DND-41 (cell line): ENCODE data around the gene RNF212.
"Not testable (repeated sequence)": the region's sequence is repeated elsewhere in the genome, so short reads cannot be mapped to it uniquely, and the experiment has no call there.

Experiments used
- ATAC-seq: fragments of 200-7000 bp; cut with Tn5 transposase; 3 replicates; pipeline ENCODE4 v1.9.1; 2021; ENCODE audit warnings: low read depth; ENCODE audit not compliant: insufficient read depth
- DNase-seq: peaks from one replicate; pipeline ENCODE4 v3.0.0-alpha.2; 2020
- H2AFZ ChIP-seq: 2 replicates; pipeline ENCODE4 v1.6.0; 2012; ENCODE audit warnings: low read depth, low read length
- H3K27ac ChIP-seq: 2 replicates; pipeline ENCODE4 v1.5.1; 2012; ENCODE audit warnings: low read length, inconsistent platforms
- H3K27me3 ChIP-seq: fragments of 200-600 bp; sonication (generic); 2 replicates; pipeline ENCODE4 v1.6.0; 2012; ENCODE audit warnings: low read length, mild to moderate bottlenecking, inconsistent platforms; ENCODE audit not compliant: insufficient read depth, poor library complexity
- H3K36me3 ChIP-seq: 2 replicates; pipeline ENCODE4 v1.5.1; 2012; ENCODE audit warnings: low read length, inconsistent platforms; ENCODE audit not compliant: insufficient read depth
- H3K4me1 ChIP-seq: 2 replicates; pipeline ENCODE4 v1.5.1; 2012; ENCODE audit warnings: mild to moderate bottlenecking, low read length; ENCODE audit not compliant: insufficient read depth
- H3K4me2 ChIP-seq: 2 replicates; pipeline ENCODE4 v1.6.0; 2012; ENCODE audit warnings: mild to moderate bottlenecking, moderate library complexity, low read length, inconsistent platforms; ENCODE audit not compliant: insufficient read depth
- H3K4me3 ChIP-seq, 2 experiments: fragments of 200-600 bp in 1 of 2; shearing (Covaris generic) in 1 of 2; 2 replicates each; pipeline ENCODE4 v1.5.1; 2012 to 2016; ENCODE audit warnings: inconsistent platforms in 2 of 2, low read length in 2 of 2, mild to moderate bottlenecking in 2 of 2, low read depth in 1 of 2, moderate library complexity in 1 of 2
- H3K79me2 ChIP-seq: 2 replicates; pipeline ENCODE4 v1.6.0; 2012; ENCODE audit warnings: low read length, inconsistent platforms; ENCODE audit not compliant: insufficient read depth
- H3K9ac ChIP-seq: 2 replicates; pipeline ENCODE4 v1.6.0; 2012; ENCODE audit warnings: low read depth, mild to moderate bottlenecking, inconsistent platforms, low read length, moderate library complexity
- H3K9me3 ChIP-seq: 2 replicates; pipeline ENCODE4 v1.5.1; 2012; ENCODE audit warnings: low read length, moderate library complexity, mild to moderate bottlenecking, inconsistent platforms; ENCODE audit not compliant: insufficient read depth, severe bottlenecking
- H4K20me1 ChIP-seq: 2 replicates; pipeline ENCODE4 v1.6.0; 2012; ENCODE audit warnings: low read length; ENCODE audit not compliant: insufficient read depth
- CTCF ChIP-seq: IDR thresholded peaks from 2 replicates; pipeline ENCODE4 v1.5.1; 2012; ENCODE audit warnings: borderline replicate concordance, low read length, moderate library complexity, mild to moderate bottlenecking; ENCODE audit not compliant: poor library complexity, severe bottlenecking; ENCODE audit errors: extremely low read depth
- EZH2 ChIP-seq: IDR thresholded peaks from 3 replicates; pipeline ENCODE4 v1.6.1; 2012; ENCODE audit warnings: borderline replicate concordance, low read depth, mild to moderate bottlenecking, moderate library complexity, low read length, inconsistent platforms; ENCODE audit not compliant: severe bottlenecking

The RNF212 gene

GRCh38 chr4:1053891-1054290, 59.5 kb downstream of the RNF212 start:
- H3K27me3 ChIP-seq = peaks cover 15% of the 10 kb centered on the region
- ATAC-seq, H4K20me1 ChIP-seq: not testable (repeated sequence)

GRCh38 chr4:1053080-1053661, 60.2 kb downstream of the RNF212 start:
- no peak overlapping the region for H3K27ac ChIP-seq

More at GRCh38 chr4:1053891-1054290, 59.5 kb downstream of the RNF212 start:
- not testable (repeated sequence) for H2AFZ ChIP-seq, DNase-seq, H3K27ac ChIP-seq, H3K4me3 ChIP-seq, H3K36me3 ChIP-seq, H3K9me3 ChIP-seq, H3K4me2 ChIP-seq, H3K79me2 ChIP-seq, H3K4me1 ChIP-seq, H3K9ac ChIP-seq

GRCh38 chr4:1052231-1052671, 61.1 kb downstream of the RNF212 start:
- no peak overlapping the region for H3K4me3 ChIP-seq
- peaks cover 15% of the 10 kb centered on the region for H3K27me3 ChIP-seq
- H4K20me1 ChIP-seq = no peaks in the 10 kb centered on the region
- no peaks in the 10 kb centered on the region for H3K9me3 ChIP-seq
- no peak for ATAC-seq
- H3K4me2 ChIP-seq = no peak overlapping the region
- no peaks in the 10 kb centered on the region for H3K79me2 ChIP-seq
- H3K27ac ChIP-seq = no peak overlapping the region
- DNase-seq = no peak
- H3K4me1 ChIP-seq = peaks cover 10% of the 10 kb centered on the region
- no peak overlapping the region for H2AFZ ChIP-seq
- no peak overlapping the region for H3K9ac ChIP-seq
- TF ChIP-seq CTCF = no peak
- TF ChIP-seq EZH2 = no peak
- no peaks in the 10 kb centered on the region for H3K36me3 ChIP-seq

More at GRCh38 chr4:1053080-1053661, 60.2 kb downstream of the RNF212 start:
- H3K4me1 ChIP-seq = peaks cover 10% of the 10 kb centered on the region
- DNase-seq (no peak), ATAC-seq (no peak)
- H3K4me3 ChIP-seq = no peak overlapping the region
- H3K36me3 ChIP-seq = no peaks in the 10 kb centered on the region
- H3K4me2 ChIP-seq = no peak overlapping the region
- H3K27me3 ChIP-seq = peaks cover 15% of the 10 kb centered on the region
- H3K79me2 ChIP-seq = no peaks in the 10 kb centered on the region
- no peaks in the 10 kb centered on the region for H3K9me3 ChIP-seq
- TF ChIP-seq EZH2 (no peak), CTCF (no peak)
- no peaks in the 10 kb centered on the region for H4K20me1 ChIP-seq
- H2AFZ ChIP-seq = no peak overlapping the region
- H3K9ac ChIP-seq = no peak overlapping the region

GRCh38 chr4:1051472-1051871, 61.9 kb downstream of the RNF212 start:
- Histone ChIP-seq H4K20me1 (no peaks in the 10 kb centered on the region), H3K4me2 (no peak overlapping the region), H3K4me3 (no peak overlapping the region), H3K4me1 (peaks cover 10% of the 10 kb centered on the region), H2AFZ (no peak overlapping the region), H3K79me2 (no peaks in the 10 kb centered on the region), H3K27ac (no peak overlapping the region), H3K9ac (no peak overlapping the region), H3K27me3 (peaks cover 15% of the 10 kb centered on the region), H3K9me3 (no peaks in the 10 kb centered on the region), H3K36me3 (no peaks in the 10 kb centered on the region)
- DNase-seq (no peak), ATAC-seq (no peak)
- TF ChIP-seq CTCF (no peak), EZH2 (no peak)
